Colonic mucosa (tissue), 4 donors: ENCODE data around the gene POU3F1. TPM values are rescaled to one million over a fixed set of nuclear protein-coding genes. Genes with fewer than 3 reads are reported as not detected.

Experiments
- DNase-seq: peaks from one replicate; pipeline ENCODE4 v3.0.0-alpha.2; 2020
- H3K27ac ChIP-seq: fragments of 200-600 bp; one replicate; pipeline ENCODE4 v1.8.0; 2021
- H3K27me3 ChIP-seq: fragments of 200-600 bp; one replicate; pipeline ENCODE4 v1.8.0; 2021
- H3K36me3 ChIP-seq: fragments of 200-600 bp; one replicate; pipeline ENCODE4 v1.8.0; 2021
- H3K4me1 ChIP-seq: fragments of 200-600 bp; one replicate; pipeline ENCODE4 v1.8.0; 2021; ENCODE audit warnings: mild to moderate bottlenecking
- H3K4me3 ChIP-seq: fragments of 200-600 bp; one replicate; pipeline ENCODE4 v1.8.0; 2021
- H3K9ac ChIP-seq, 2 donors: one replicate each; pipeline ENCODE4 v1.7.0; 2013; ENCODE audit warnings: control low read depth in 2 of 2, low read depth in 2 of 2, low read length in 2 of 2
- H3K9me3 ChIP-seq: fragments of 200-600 bp; one replicate; pipeline ENCODE4 v1.8.0; 2021
- intact Hi-C: fragments of 100-400 bp; cut with DNase I; formaldehyde crosslinking; loops from one replicate; pipeline ENCODE4 v1.14.1; 2022
- total RNA-seq, 2 donors: library from RNA; stranded (reverse); fragmentation: NEBNext Ultra II Directional in 1 of 2; extraction: Animal tissue kit (Norgen Biotek cat#: 25700) in 1 of 2; gene quantifications; one replicate each; pipeline ENCODE4 v1.2.1, GENCODE V29; 2021
- TF ChIP-seq, protein P1 (sequence below): fragments of 200-600 bp; IDR thresholded peaks from one replicate; pipeline ENCODE4 v1.8.0; 2022; ENCODE audit warnings: antibody characterized with exemption, mild to moderate bottlenecking
- donor health status: healthy.
- donor health status: DM: no; HTN: no; CAD: no.
- donor health status: DM: no; HTN: no; CAD: no.

POU3F1 gene
- total RNA-seq, 2 donors from 2014 or later = not detected

GRCh38 chr1:38053416-38054091, 7.0 kb upstream of the POU3F1 start:
- no peak overlapping the region for H3K9ac ChIP-seq
- H3K4me1 ChIP-seq = no peaks in the 10 kb centered on the region
- no peaks in the 10 kb centered on the region for H3K9me3 ChIP-seq
- intact Hi-C loops = no loop called here
- H3K27ac ChIP-seq = no peak overlapping the region
- peaks cover under 1% of the 10 kb centered on the region for H3K27me3 ChIP-seq
- no peak overlapping the region for H3K4me3 ChIP-seq
- TF ChIP-seq, protein P1, sequence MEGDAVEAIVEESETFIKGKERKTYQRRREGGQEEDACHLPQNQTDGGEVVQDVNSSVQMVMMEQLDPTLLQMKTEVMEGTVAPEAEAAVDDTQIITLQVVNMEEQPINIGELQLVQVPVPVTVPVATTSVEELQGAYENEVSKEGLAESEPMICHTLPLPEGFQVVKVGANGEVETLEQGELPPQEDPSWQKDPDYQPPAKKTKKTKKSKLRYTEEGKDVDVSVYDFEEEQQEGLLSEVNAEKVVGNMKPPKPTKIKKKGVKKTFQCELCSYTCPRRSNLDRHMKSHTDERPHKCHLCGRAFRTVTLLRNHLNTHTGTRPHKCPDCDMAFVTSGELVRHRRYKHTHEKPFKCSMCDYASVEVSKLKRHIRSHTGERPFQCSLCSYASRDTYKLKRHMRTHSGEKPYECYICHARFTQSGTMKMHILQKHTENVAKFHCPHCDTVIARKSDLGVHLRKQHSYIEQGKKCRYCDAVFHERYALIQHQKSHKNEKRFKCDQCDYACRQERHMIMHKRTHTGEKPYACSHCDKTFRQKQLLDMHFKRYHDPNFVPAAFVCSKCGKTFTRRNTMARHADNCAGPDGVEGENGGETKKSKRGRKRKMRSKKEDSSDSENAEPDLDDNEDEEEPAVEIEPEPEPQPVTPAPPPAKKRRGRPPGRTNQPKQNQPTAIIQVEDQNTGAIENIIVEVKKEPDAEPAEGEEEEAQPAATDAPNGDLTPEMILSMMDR = no peak
- DNase-seq = no peak
- H3K36me3 ChIP-seq = no peaks in the 10 kb centered on the region

GRCh38 chr1:38052750-38053415, 6.3 kb upstream of the POU3F1 start:
- Histone ChIP-seq H3K27me3 (peaks cover 7% of the 10 kb centered on the region), H3K36me3 (no peaks in the 10 kb centered on the region), H3K4me3 (no peak overlapping the region), H3K27ac (no peak overlapping the region), H3K9me3 (no peaks in the 10 kb centered on the region), H3K9ac (no peak overlapping the region), H3K4me1 (no peaks in the 10 kb centered on the region)
- no peak for DNase-seq
- intact Hi-C loops = no loop called here
- TF ChIP-seq, protein P1 = no peak

- Histone ChIP-seq H3K4me1 (no peaks in the 10 kb centered on the region), H3K4me3 (no peak overlapping the region), H3K27me3 (peaks cover 14% of the 10 kb centered on the region), H3K36me3 (no peaks in the 10 kb centered on the region), H3K9ac (no peak overlapping the region), H3K27ac (no peak overlapping the region), H3K9me3 (no peaks in the 10 kb centered on the region)
- intact Hi-C loops = no loop called here
- TF ChIP-seq, protein P1 = no peak
- no peak for DNase-seq
Observed at GRCh38 chr1:38051079-38051543, 4.5 kb upstream of the POU3F1 start.

DNA sequence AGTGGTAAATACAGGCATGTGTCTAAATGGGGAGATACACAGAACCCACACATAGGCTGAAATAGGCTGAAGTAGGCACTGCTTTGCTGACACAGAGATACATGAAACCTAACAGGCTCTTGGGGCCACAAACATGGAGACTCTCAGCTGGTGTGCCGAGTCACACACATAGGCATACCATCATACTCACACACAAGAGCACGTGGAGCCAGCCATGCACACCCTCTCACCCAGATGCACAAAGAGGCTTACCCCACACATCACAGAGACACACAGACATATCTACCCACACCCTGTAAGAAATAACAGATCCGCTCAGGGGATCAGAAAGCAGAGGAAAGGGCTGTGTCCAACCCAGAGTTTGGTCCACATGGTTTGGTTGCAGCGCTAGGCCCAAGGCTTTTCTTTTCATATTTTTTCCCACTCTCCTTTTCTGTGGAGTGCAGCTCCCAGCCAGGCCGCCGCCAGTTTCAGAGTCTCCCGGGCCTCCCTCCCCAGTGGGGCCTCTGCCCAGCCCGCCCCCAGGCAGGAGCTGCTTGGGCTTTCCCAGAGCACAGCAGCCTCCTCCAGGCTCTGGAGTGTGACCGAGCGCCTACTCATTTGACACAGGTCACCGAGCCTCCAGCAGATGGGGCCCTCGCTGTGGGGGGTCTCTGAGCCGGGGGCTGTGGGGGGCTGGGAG, 3.9 kb upstream of the POU3F1 start:
- Histone ChIP-seq H3K36me3 (no peaks in the 10 kb centered on the region), H3K9ac (no peak overlapping the region), H3K27ac (no peak overlapping the region), H3K9me3 (no peaks in the 10 kb centered on the region), H3K27me3 (peaks cover 17% of the 10 kb centered on the region), H3K4me1 (no peaks in the 10 kb centered on the region), H3K4me3 (no peak overlapping the region)
- intact Hi-C loops = no loop called here
- no peak for DNase-seq
- TF ChIP-seq, protein P1 = no peak

GRCh38 chr1:38047603-38048141, 1.1 kb upstream of the POU3F1 start:
- Histone ChIP-seq H3K36me3 (no peaks in the 10 kb centered on the region), H3K4me3 (peak overlapping the region; percentile 52), H3K27ac (no peak overlapping the region), H3K9ac (no peak overlapping the region), H3K4me1 (no peaks in the 10 kb centered on the region), H3K27me3 (peaks cover 43% of the 10 kb centered on the region), H3K9me3 (no peaks in the 10 kb centered on the region)
- no peak for DNase-seq
- intact Hi-C loops = no loop called here
- TF ChIP-seq, protein P1 = no peak
